HepG2 (cell line): Measurements from ENCODE around the gene MBNL3. TPM values are rescaled to one million over a fixed set of nuclear protein-coding genes. Genes with fewer than 3 reads are reported as not detected.
A peak's percentile ranks its signal among the peaks of the same experiment; 100 is the strongest.

Source experiments
- ATAC-seq: fragments of 200-7000 bp; cut with Tn5 transposase; 3 replicates; pipeline ENCODE4 v1.9.1; 2020; ENCODE audit warnings: mild to moderate bottlenecking, moderate library complexity
- BruUV-seq: library from RNA; stranded (reverse); fragments of 400-500 nt; replicated peaks from 2 replicates; lab custom pipeline; 2021; lab: Mats Ljungman, UMichigan
- CTCF ChIA-PET: fragments of 300-600 bp; formaldehyde crosslinking; extraction: SDS; loops from one replicate; lab custom pipeline; 2021; ENCODE audit warnings: low total read pairs, inconsistent platforms, low intra/inter-chr PET ratio; lab: Yijun Ruan, JAX
- POLR2A ChIA-PET: fragments of 350-600 bp; sonication (Branson Sonifier 250); formaldehyde crosslinking; loops from one replicate; lab custom pipeline; 2020; ENCODE audit warnings: antibody characterized with exemption, inconsistent platforms; lab: Yijun Ruan, JAX
- DNase-seq: peaks from one replicate; pipeline ENCODE4 v3.0.0-alpha.2; 2015; ENCODE audit warnings: low spot score
- FAIRE-seq: peaks from 3 replicates; lab custom pipeline; 2011; peaks lifted over from hg19 to GRCh38; lab: Jason Lieb, UNC
- H2AFZ ChIP-seq: one replicate; pipeline ENCODE4 v1.6.1; 2011; ENCODE audit warnings: low read length, inconsistent platforms
- H3K27ac ChIP-seq: fragments of 300-600 bp; 3 replicates; pipeline ENCODE4 v1.8.0; 2011; ENCODE audit warnings: mixed run types, mild to moderate bottlenecking, mixed read lengths, low read length, inconsistent platforms; ENCODE audit not compliant: insufficient read depth; ENCODE audit errors: extremely low read length
- H3K27me3 ChIP-seq, 2 experiments: fragments of 200-600 bp in 1 of 2; 2 replicates in 1 of 2; 3 replicates in 1 of 2; pipeline versions ENCODE4 v1.6.0 to v1.8.0; 2011; ENCODE audit warnings: low read length in 2 of 2, mild to moderate bottlenecking in 2 of 2, moderate library complexity in 2 of 2, inconsistent platforms in 1 of 2; ENCODE audit not compliant: insufficient read depth in 2 of 2, control insufficient read depth in 1 of 2
- H3K36me3 ChIP-seq, 2 experiments: fragments of 200-600 bp in 1 of 2; replicated peaks in 1 of 2; 2 replicates in 1 of 2; 3 replicates in 1 of 2; pipeline versions ENCODE4 v1.5.1 to v1.8.0; 2011; ENCODE audit warnings: low read length in 2 of 2, inconsistent platforms in 1 of 2; ENCODE audit not compliant: insufficient read depth in 2 of 2, control insufficient read depth in 1 of 2
- H3K4me1 ChIP-seq: 2 replicates; pipeline ENCODE4 v1.5.1; 2012; ENCODE audit warnings: low read length, inconsistent platforms; ENCODE audit not compliant: insufficient read depth
- H3K4me2 ChIP-seq: 2 replicates; pipeline ENCODE4 v1.6.0; 2011; ENCODE audit warnings: low read depth, low read length, inconsistent platforms
- H3K4me3 ChIP-seq, 3 experiments: fragments of 200-600 bp in 1 of 3; sonication (generic), shearing (Covaris generic) in 1 of 3; replicated peaks in 1 of 3; 2 replicates each; pipeline ENCODE4 v1.5.1; 2011 to 2016; ENCODE audit warnings: low read length in 3 of 3, inconsistent platforms in 2 of 3, low read depth in 2 of 3, mild to moderate bottlenecking in 2 of 3, control low read depth in 1 of 3, mixed read lengths in 1 of 3; ENCODE audit not compliant: insufficient read depth in 1 of 3
- H3K79me2 ChIP-seq: one replicate; pipeline ENCODE4 v1.6.1; 2011; ENCODE audit warnings: low read length, inconsistent platforms; ENCODE audit not compliant: insufficient read depth
- H3K9ac ChIP-seq: 2 replicates; pipeline ENCODE4 v1.6.0; 2011; ENCODE audit warnings: mild to moderate bottlenecking, low read depth, low read length, inconsistent platforms; ENCODE audit not compliant: insufficient read depth
- H3K9me3 ChIP-seq: 2 replicates; pipeline ENCODE4 v1.5.1; 2012; ENCODE audit warnings: mild to moderate bottlenecking, low read length
- H4K20me1 ChIP-seq: 2 replicates; pipeline ENCODE4 v1.6.0; 2011; ENCODE audit warnings: inconsistent platforms, mild to moderate bottlenecking, low read length, moderate library complexity; ENCODE audit not compliant: insufficient read depth
- ARID2 ChIP-seq: sonication (generic); formaldehyde crosslinking; IDR thresholded peaks from 2 replicates; pipeline ENCODE4 v1.8.1; 2022; ENCODE audit warnings: mild to moderate bottlenecking, missing genetic modification reagents, borderline replicate concordance
- ATF3 ChIP-seq: sonication (generic); formaldehyde crosslinking; IDR thresholded peaks from 2 replicates; pipeline ENCODE4 v1.4.0; 2020; ENCODE audit warnings: missing genetic modification reagents
- CEBPG ChIP-seq: IDR thresholded peaks from 2 replicates; pipeline ENCODE4 v1.6.1; 2016
- FOSL1 ChIP-seq: sonication (generic); formaldehyde crosslinking; IDR thresholded peaks from 2 replicates; pipeline ENCODE4 v1.9.0; 2021; ENCODE audit warnings: missing genetic modification reagents, borderline replicate concordance
- FUBP1 ChIP-seq: sonication (generic); formaldehyde crosslinking; IDR thresholded peaks from 2 replicates; pipeline ENCODE4 v1.5.1; 2020; ENCODE audit warnings: missing genetic modification reagents, mild to moderate bottlenecking, borderline replicate concordance
- HCFC1 ChIP-seq: fragments of 150-350 bp; IDR thresholded peaks from 2 replicates; pipeline ENCODE4 v1.6.1; 2014; ENCODE audit warnings: low read depth, low read length
- JUN ChIP-seq: sonication (generic); formaldehyde crosslinking; IDR thresholded peaks from 2 replicates; pipeline ENCODE4 v1.4.0; 2020; ENCODE audit warnings: mild to moderate bottlenecking, missing genetic modification reagents
- JUND ChIP-seq: sonication (generic); formaldehyde crosslinking; IDR thresholded peaks from 2 replicates; pipeline ENCODE4 v1.8.0; 2022; ENCODE audit warnings: mild to moderate bottlenecking, missing genetic modification reagents
- RBM22 ChIP-seq: fragments of 200-400 bp; formaldehyde crosslinking; optimal IDR thresholded peaks from 2 replicates; pipeline ENCODE3; 2017; ENCODE audit warnings: mild to moderate bottlenecking, low read length, moderate library complexity
- TOPORS ChIP-seq: sonication (generic); formaldehyde crosslinking; IDR thresholded peaks from 2 replicates; pipeline ENCODE4 v1.8.0; 2023; ENCODE audit warnings: mild to moderate bottlenecking, missing genetic modification reagents
- ZBTB2 ChIP-seq: sonication (generic); formaldehyde crosslinking; IDR thresholded peaks from 2 replicates; pipeline ENCODE4 v1.8.0; 2022; ENCODE audit warnings: low read depth, missing genetic modification reagents
- ZBTB49 ChIP-seq: sonication (generic); formaldehyde crosslinking; IDR thresholded peaks from 2 replicates; pipeline ENCODE4 v1.4.0; 2020; ENCODE audit warnings: missing genetic modification reagents, borderline replicate concordance
- ZFP62 ChIP-seq: sonication (generic); formaldehyde crosslinking; IDR thresholded peaks from 2 replicates; pipeline ENCODE4 v1.4.0; 2020; ENCODE audit warnings: missing genetic modification reagents
- ZNF574 ChIP-seq: sonication (generic); formaldehyde crosslinking; IDR thresholded peaks from 2 replicates; pipeline ENCODE4 v1.4.0; 2020; ENCODE audit warnings: missing genetic modification reagents
- WGBS: methylation state at CpG from one replicate; pipeline ENCODE4 v1.1.6; 2017; ENCODE audit warnings: low lambda C conversion rate; 5-methylcytosine and 5-hydroxymethylcytosine counted together
- in situ Hi-C: cut with HindIII; loops from 2 replicates; pipeline ENCODE4 v1.10.0; 2017; ENCODE audit warnings: low pct_unique_long_range_greater_than_20kb; ENCODE audit not compliant: extremely low pct_ligation_motif_present
- intact Hi-C: fragments of 100-400 bp; cut with micrococcal nuclease; formaldehyde crosslinking; loops from one replicate; pipeline ENCODE4 v1.10.0; 2022; ENCODE audit not compliant: unreplicated experiment
- polyA plus RNA-seq, 8 experiments: library from polyadenylated mRNA; depleted of rRNA in 3 of 8; stranded (reverse) in 7 of 8; unstranded in 1 of 8; fragments of >200 nt; fragmentation: Illumina TruSeq in 4 of 8; extraction: Trizol in 4 of 8; gene quantifications; 2 replicates each; pipeline versions ENCODE4 v1.2.1 to v1.2.3, GENCODE V29; 2011 to 2016; ENCODE audit warnings: low read depth in 4 of 8, missing spikeins in 1 of 8, mixed read lengths in 1 of 8; ENCODE audit not compliant: insufficient read depth in 1 of 8
- total RNA-seq, 5 experiments: library from RNA; depleted of rRNA; stranded (reverse); fragments of >200 nt; fragmentation: Illumina TruSeq; extraction: Trizol; gene quantifications; 2 replicates each; pipeline ENCODE4 v1.2.3, GENCODE V29; 2016; ENCODE audit warnings: low read depth in 1 of 5

MBNL3 gene
- total and polyA plus RNA-seq, 2 of the 13 experiments (the other 11 are each of a cell fraction or from before 2014, with no cell fraction given) = 155 to 257 TPM

GRCh38 chrX:132373610-132374009 lies 115.2 kb downstream of the MBNL3 start (continued):
- TF ChIP-seq ZBTB2 (no peak), JUND (no peak), FOSL1 (CRISPR knock-in tag) (no peak), RBM22 (peak; percentile 50), ZFP62 (no peak), HCFC1 (no peak), CEBPG (CRISPR knock-in tag) (0 out of 2 replicates have a peak, but pooled peaks have one; percentile 12)

GRCh38 chrX:132369617-132370326 lies 119.1 kb downstream of the MBNL3 start:
- Histone ChIP-seq H3K36me3 (no peaks in the 10 kb centered on the region), H3K27ac (peak overlapping the region; percentile 77), H3K4me2 (peak overlapping the region; percentile 61), H4K20me1 (no peaks in the 10 kb centered on the region), H3K79me2 (no peaks in the 10 kb centered on the region), H2AFZ (no peak overlapping the region), H3K9ac (peak overlapping the region; percentile 37; the same call in 1 of the 2 replicates), H3K9me3 (no peaks in the 10 kb centered on the region), H3K4me3 (no peak overlapping the region), H3K4me1 (peaks cover 86% of the 10 kb centered on the region), H3K27me3 (no peaks in the 10 kb centered on the region)
- FAIRE-seq (no peak), ATAC-seq (peak; percentile 72), DNase-seq (peak; percentile 81)
- in situ Hi-C loops = loop anchor here (5.0 kb wide), 1 partner anchor 77 kb away; no protein-coding TSS in a partner anchor
- ChIA-PET CTCF (no interaction called here), POLR2A (interaction anchor here (0.8 to 1.9 kb wide), 5 partner anchors 13 to 234 kb away, joined by 3 to 6 read pairs (median 3); no protein-coding TSS in a partner anchor)
- intact Hi-C loops = loop anchor here (2.0 to 10.0 kb wide), 2 partner anchors 39 to 145 kb away; no protein-coding TSS in a partner anchor
- 4% methylated on average over 2 of the region's 2 CpGs for WGBS
- no TSS peak for BruUV-seq
- TF ChIP-seq TOPORS (CRISPR knock-in tag) (no peak), ZNF574 (CRISPR knock-in tag) (no peak), FUBP1 (CRISPR knock-in tag) (no peak), ZBTB49 (CRISPR knock-in tag) (no peak), ARID2 (CRISPR knock-in tag) (no peak), ATF3 (no peak), JUN (CRISPR knock-in tag) (no peak)
